ENCODE measurements around the gene DUSP8. TPM values are rescaled to one million over a fixed set of nuclear protein-coding genes. Genes with fewer than 3 reads are reported as not detected.

DUSP8 gene
- total and polyA plus RNA-seq, 2 donors (not counting 1 experiment from before 2014, with no cell fraction given), result 4.3 to 7.2 TPM

- H3K27me3 Mint-ChIP-seq, result peaks cover 9% of the 10 kb centered on the region
- TF ChIP-seq CTCF (IDR thresholded peaks at IDR 0.05) (no peak), EZH2 (IDR thresholded peaks at IDR 0.05; ENCODE audit: borderline replicate concordance, insufficient read depth, low read depth, low read length, poor library complexity, severe bottlenecking) (no peak)
- Histone ChIP-seq H3K4me1 (ENCODE audit: control insufficient read depth in 2 of 2, insufficient read depth in 2 of 2, low read length in 2 of 2) (peaks cover 31 to 33% of the 10 kb centered on the region in 2 donors), H3K27ac (ENCODE audit: low read length in 2 of 2) (no peak overlapping the region), H3K27me3 (replicated peaks in 1 of 4; ENCODE audit: control extremely low read depth in 1 of 4, control insufficient read depth in 3 of 4, insufficient read depth in 4 of 4, low read length in 3 of 4) (peaks cover 0 to 34% (median 9%) of the 10 kb centered on the region in 4 experiments), H3K36me3 (replicated peaks in 1 of 2; ENCODE audit: control extremely low read depth in 1 of 2, control insufficient read depth in 1 of 2, extremely low read depth in 1 of 2, insufficient read depth in 2 of 2, low read length in 1 of 2) (no peaks in the 10 kb centered on the region), H3K79me2 (ENCODE audit: control insufficient read depth, insufficient read depth, low read length) (no peaks in the 10 kb centered on the region), H4K20me1 (ENCODE audit: control insufficient read depth, insufficient read depth, low read length, poor library complexity, severe bottlenecking) (no peaks in the 10 kb centered on the region), H3K4me2 (replicated peaks; ENCODE audit: low read depth, low read length, poor library complexity, severe bottlenecking) (peak overlapping the region; percentile 71), H3K4me3 (ENCODE audit: control extremely low read depth in 1 of 5, extremely low read depth in 1 of 5, insufficient read depth in 1 of 5, low read depth in 2 of 5, low read length in 4 of 5) (peak overlapping the region in 3 of 5 experiments; percentile 42 to 50 (median 49)), H3K9me3 (ENCODE audit: control extremely low read depth in 1 of 3, control insufficient read depth in 2 of 3, insufficient read depth in 1 of 3, low read length in 2 of 3) (peaks cover 0 to 2% (median 0%) of the 10 kb centered on the region in 3 donors), H2AFZ (ENCODE audit: insufficient read depth, low read depth, low read length, poor library complexity, severe bottlenecking) (no peak overlapping the region), H3K9ac (ENCODE audit: low read length) (peak overlapping the region; percentile 49)
- DNase-seq (no peak), ATAC-seq (ENCODE audit: low read depth) (no peak)
- ChIA-PET POLR2A (no interaction called here), CTCF (no interaction called here)
- intact Hi-C loops (cut with micrococcal nuclease), result loop anchor here (5.0 kb wide), 2 partner anchors 119 to 309 kb away; no protein-coding TSS in a partner anchor
- 3% methylated on average over 91 of the region's 91 CpGs for WGBS (ENCODE audit: insufficient coverage)
- H3K4me3 Mint-ChIP-seq, result no peak overlapping the region
- H3K4me1 Mint-ChIP-seq, result peaks cover 20% of the 10 kb centered on the region
- H3K9me3 Mint-ChIP-seq (ENCODE audit: insufficient read depth), result no peaks in the 10 kb centered on the region
- H3K27ac Mint-ChIP-seq, result no peak overlapping the region
Measured at GRCh38 chr11:1571760-1572196, 293 bp downstream of the DUSP8 start.

- Histone ChIP-seq H3K9ac (ENCODE audit: low read length) (peak overlapping the region; percentile 49), H3K79me2 (ENCODE audit: control insufficient read depth, insufficient read depth, low read length) (no peaks in the 10 kb centered on the region), H3K27me3 (replicated peaks in 1 of 4; ENCODE audit: control extremely low read depth in 1 of 4, control insufficient read depth in 3 of 4, insufficient read depth in 4 of 4, low read length in 3 of 4) (peaks cover 0 to 37% (median 9%) of the 10 kb centered on the region in 4 experiments), H3K4me3 (ENCODE audit: control extremely low read depth in 1 of 5, extremely low read depth in 1 of 5, insufficient read depth in 1 of 5, low read depth in 2 of 5, low read length in 4 of 5) (peak overlapping the region in 4 of 5 experiments; percentile 15 to 50 (median 46)), H4K20me1 (ENCODE audit: control insufficient read depth, insufficient read depth, low read length, poor library complexity, severe bottlenecking) (no peaks in the 10 kb centered on the region), H2AFZ (ENCODE audit: insufficient read depth, low read depth, low read length, poor library complexity, severe bottlenecking) (no peak overlapping the region), H3K27ac (ENCODE audit: low read length in 2 of 2) (no peak overlapping the region), H3K4me2 (replicated peaks; ENCODE audit: low read depth, low read length, poor library complexity, severe bottlenecking) (peak overlapping the region; percentile 71), H3K9me3 (ENCODE audit: control extremely low read depth in 1 of 3, control insufficient read depth in 2 of 3, insufficient read depth in 1 of 3, low read length in 2 of 3) (peaks cover 0 to 2% (median 0%) of the 10 kb centered on the region in 3 donors), H3K4me1 (ENCODE audit: control insufficient read depth in 2 of 2, insufficient read depth in 2 of 2, low read length in 2 of 2) (peaks cover 31 to 33% of the 10 kb centered on the region in 2 donors), H3K36me3 (replicated peaks in 1 of 2; ENCODE audit: control extremely low read depth in 1 of 2, control insufficient read depth in 1 of 2, extremely low read depth in 1 of 2, insufficient read depth in 2 of 2, low read length in 1 of 2) (no peaks in the 10 kb centered on the region)
- H3K27me3 Mint-ChIP-seq, result peaks cover 5% of the 10 kb centered on the region
- DNase-seq, result peak; percentile 51
- H3K9me3 Mint-ChIP-seq (ENCODE audit: insufficient read depth), result no peaks in the 10 kb centered on the region
- TF ChIP-seq EZH2 (IDR thresholded peaks at IDR 0.05; ENCODE audit: borderline replicate concordance, insufficient read depth, low read depth, low read length, poor library complexity, severe bottlenecking) (no peak), CTCF (IDR thresholded peaks at IDR 0.05) (no peak)
- POLR2A ChIA-PET, result no interaction called here
- peak overlapping the region; percentile 64 for H3K4me3 Mint-ChIP-seq
- CTCF ChIA-PET, result no interaction called here
- H3K27ac Mint-ChIP-seq, result peak overlapping the region; percentile 53
- no peak for ATAC-seq (ENCODE audit: low read depth)
- WGBS (ENCODE audit: insufficient coverage), result 6% methylated on average over 49 of the region's 58 CpGs
- intact Hi-C loops (cut with micrococcal nuclease), result loop anchor here (5.0 kb wide), 2 partner anchors 119 to 309 kb away; no protein-coding TSS in a partner anchor
- H3K4me1 Mint-ChIP-seq, result peaks cover 20% of the 10 kb centered on the region
Measured at GRCh38 chr11:1570896-1571759, 943 bp downstream of the DUSP8 start.

Measured in B cell (primary cell).